Measurements from ENCODE around the gene FAM222B. TPM values are rescaled to one million over a fixed set of nuclear protein-coding genes. Genes with fewer than 3 reads are reported as not detected.
A peak's percentile ranks its signal among the peaks of the same experiment; 100 is the strongest.

FAM222B gene
- total and polyA plus RNA-seq, 2 experiments from 2014 or later: 63.7 to 78.5 TPM

GRCh38 chr17:28720247-28720996, 122.2 kb downstream of the FAM222B start (continued):
- no peak for TF ChIP-seq STAT1 (IDR thresholded peaks at IDR 0.05; ENCODE audit: unreplicated experiment)

- no peak for ATAC-seq
- Histone ChIP-seq H3K4me2 (peak overlapping the region; percentile 84), H4K20me1 (replicated peaks; ENCODE audit: insufficient read depth) (peaks cover 31% of the 10 kb centered on the region)
These were observed 123.6 kb downstream of the FAM222B start for GRCh38 chr17:28719021-28719433.

DNA sequence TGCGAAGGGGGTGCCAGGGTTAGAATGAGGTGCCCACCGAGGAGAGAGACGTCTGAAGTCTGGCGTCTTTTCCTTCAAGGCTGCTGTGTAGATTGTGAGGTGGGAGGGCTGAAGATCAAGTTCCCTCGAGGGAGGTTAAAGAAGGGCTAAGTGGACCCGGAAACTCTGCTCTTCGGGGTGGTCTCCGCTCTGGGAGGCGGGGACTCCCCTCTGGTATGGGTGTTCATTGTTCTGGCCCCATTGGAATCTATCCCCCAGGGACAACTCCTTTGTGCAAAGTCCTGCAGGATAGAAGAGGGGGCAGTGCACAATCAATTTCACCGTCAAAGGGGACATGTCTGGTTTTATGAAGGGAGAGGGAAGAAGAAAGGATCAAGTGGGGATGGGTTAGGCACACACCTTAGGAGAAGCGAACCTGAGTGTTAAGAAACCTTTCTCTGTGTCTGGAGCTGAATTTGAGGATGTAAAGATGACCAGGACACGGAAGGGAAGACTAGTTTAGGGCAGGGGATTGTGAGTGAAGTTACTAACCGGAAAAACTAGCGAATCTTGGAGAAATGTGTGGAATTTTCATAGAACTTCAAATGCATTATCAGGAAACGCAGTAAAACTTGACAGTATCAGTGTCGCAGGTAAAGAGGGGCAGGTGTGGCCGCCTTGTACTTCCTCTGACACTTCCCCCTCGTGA, 124.1 kb downstream of the FAM222B start:
- peak; percentile 68 for DNase-seq (ENCODE audit: low spot score)
- peaks cover 31% of the 10 kb centered on the region for H4K20me1 ChIP-seq (replicated peaks; ENCODE audit: insufficient read depth)
- H3K27me3 Mint-ChIP-seq (ENCODE audit: insufficient read depth, low read depth, poor library complexity): peaks cover 30% of the 10 kb centered on the region
- H3K36me3 Mint-ChIP-seq (ENCODE audit: low read depth): peaks cover 67% of the 10 kb centered on the region
- peaks cover 5% of the 10 kb centered on the region for H3K9me3 Mint-ChIP-seq
- H3K4me2 ChIP-seq: peak overlapping the region; percentile 84
- H2AFZ ChIP-seq: no peak overlapping the region
- no peaks in the 10 kb centered on the region for H3K27me3 ChIP-seq (ENCODE audit: insufficient read depth)
- peaks cover 54% of the 10 kb centered on the region for H3K79me2 ChIP-seq (replicated peaks; ENCODE audit: insufficient read depth)
- ATAC-seq: peak; percentile 5
- H3K4me3 ChIP-seq: peak overlapping the region; percentile 98
- peak overlapping the region; percentile 100 for H3K4me3 Mint-ChIP-seq
- peaks cover 56% of the 10 kb centered on the region for H3F3A ChIP-seq (replicated peaks; ENCODE audit: low read depth)
- H3K27ac Mint-ChIP-seq: peak overlapping the region; percentile 97
- H3K36me3 ChIP-seq (ENCODE audit: insufficient read depth): peaks cover 42% of the 10 kb centered on the region
- H3K4me1 ChIP-seq (ENCODE audit: insufficient read depth): peaks cover 34% of the 10 kb centered on the region
- no peaks in the 10 kb centered on the region for H3K9me2 ChIP-seq (ENCODE audit: insufficient read depth)
- H3K4me1 Mint-ChIP-seq: peaks cover 53% of the 10 kb centered on the region
- H3K27ac ChIP-seq (ENCODE audit: low read depth): peak overlapping the region; percentile 98
- TF ChIP-seq NANOG (IDR thresholded peaks at IDR 0.05; ENCODE audit: borderline replicate concordance) (peak; percentile 8; the same call in 1 of the 2 replicates), ZNF114 (CRISPR knock-in tag; IDR thresholded peaks at IDR 0.05) (no peak), EZH2 (IDR thresholded peaks at IDR 0.05; ENCODE audit: low read depth, unreplicated experiment) (no peak), CTCF (conservative IDR thresholded peaks at IDR 0.05; ENCODE audit: low read depth in 2 of 2) (no peak), ZNF331 (CRISPR knock-in tag; IDR thresholded peaks at IDR 0.05; ENCODE audit: low read depth) (no peak), STAT1 (IDR thresholded peaks at IDR 0.05; ENCODE audit: unreplicated experiment) (no peak), CREB1 (CRISPR knock-in tag; IDR thresholded peaks at IDR 0.05; ENCODE audit: low read depth) (no peak), EZH2phosphoT487 (IDR thresholded peaks at IDR 0.05; ENCODE audit: unreplicated experiment) (no peak)
- TF ChIP-seq, protein P1, sequence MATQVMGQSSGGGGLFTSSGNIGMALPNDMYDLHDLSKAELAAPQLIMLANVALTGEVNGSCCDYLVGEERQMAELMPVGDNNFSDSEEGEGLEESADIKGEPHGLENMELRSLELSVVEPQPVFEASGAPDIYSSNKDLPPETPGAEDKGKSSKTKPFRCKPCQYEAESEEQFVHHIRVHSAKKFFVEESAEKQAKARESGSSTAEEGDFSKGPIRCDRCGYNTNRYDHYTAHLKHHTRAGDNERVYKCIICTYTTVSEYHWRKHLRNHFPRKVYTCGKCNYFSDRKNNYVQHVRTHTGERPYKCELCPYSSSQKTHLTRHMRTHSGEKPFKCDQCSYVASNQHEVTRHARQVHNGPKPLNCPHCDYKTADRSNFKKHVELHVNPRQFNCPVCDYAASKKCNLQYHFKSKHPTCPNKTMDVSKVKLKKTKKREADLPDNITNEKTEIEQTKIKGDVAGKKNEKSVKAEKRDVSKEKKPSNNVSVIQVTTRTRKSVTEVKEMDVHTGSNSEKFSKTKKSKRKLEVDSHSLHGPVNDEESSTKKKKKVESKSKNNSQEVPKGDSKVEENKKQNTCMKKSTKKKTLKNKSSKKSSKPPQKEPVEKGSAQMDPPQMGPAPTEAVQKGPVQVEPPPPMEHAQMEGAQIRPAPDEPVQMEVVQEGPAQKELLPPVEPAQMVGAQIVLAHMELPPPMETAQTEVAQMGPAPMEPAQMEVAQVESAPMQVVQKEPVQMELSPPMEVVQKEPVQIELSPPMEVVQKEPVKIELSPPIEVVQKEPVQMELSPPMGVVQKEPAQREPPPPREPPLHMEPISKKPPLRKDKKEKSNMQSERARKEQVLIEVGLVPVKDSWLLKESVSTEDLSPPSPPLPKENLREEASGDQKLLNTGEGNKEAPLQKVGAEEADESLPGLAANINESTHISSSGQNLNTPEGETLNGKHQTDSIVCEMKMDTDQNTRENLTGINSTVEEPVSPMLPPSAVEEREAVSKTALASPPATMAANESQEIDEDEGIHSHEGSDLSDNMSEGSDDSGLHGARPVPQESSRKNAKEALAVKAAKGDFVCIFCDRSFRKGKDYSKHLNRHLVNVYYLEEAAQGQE (IDR thresholded peaks at IDR 0.05; ENCODE audit: unreplicated experiment): no peak

More at GRCh38 chr17:28719021-28719433, 123.6 kb downstream of the FAM222B start:
- Histone ChIP-seq H3K4me3 (peak overlapping the region; percentile 98), H2AFZ (no peak overlapping the region), H3K27ac (ENCODE audit: low read depth) (peak overlapping the region; percentile 98), H3K27me3 (ENCODE audit: insufficient read depth) (no peaks in the 10 kb centered on the region), H3K36me3 (ENCODE audit: insufficient read depth) (peaks cover 43% of the 10 kb centered on the region), H3K79me2 (replicated peaks; ENCODE audit: insufficient read depth) (peaks cover 57% of the 10 kb centered on the region), H3K4me1 (ENCODE audit: insufficient read depth) (peaks cover 39% of the 10 kb centered on the region), H3F3A (replicated peaks; ENCODE audit: low read depth) (peaks cover 56% of the 10 kb centered on the region), H3K9me2 (ENCODE audit: insufficient read depth) (no peaks in the 10 kb centered on the region)
- Mint-ChIP-seq H3K4me3 (peak overlapping the region; percentile 100), H3K27me3 (ENCODE audit: insufficient read depth, low read depth, poor library complexity) (peaks cover 28% of the 10 kb centered on the region), H3K9me3 (peaks cover 5% of the 10 kb centered on the region), H3K27ac (peak overlapping the region; percentile 100), H3K4me1 (peaks cover 58% of the 10 kb centered on the region), H3K36me3 (ENCODE audit: low read depth) (peaks cover 68% of the 10 kb centered on the region)
- DNase-seq (ENCODE audit: low spot score): no peak
- TF ChIP-seq NANOG (IDR thresholded peaks at IDR 0.05; ENCODE audit: borderline replicate concordance) (no peak), POLR2AphosphoS5 (IDR thresholded peaks at IDR 0.05; ENCODE audit: low read depth) (no peak), EZH2phosphoT487 (IDR thresholded peaks at IDR 0.05; ENCODE audit: unreplicated experiment) (no peak), ZNF114 (CRISPR knock-in tag; IDR thresholded peaks at IDR 0.05) (no peak), ZNF331 (CRISPR knock-in tag; IDR thresholded peaks at IDR 0.05; ENCODE audit: low read depth) (no peak), CREB1 (CRISPR knock-in tag; IDR thresholded peaks at IDR 0.05; ENCODE audit: low read depth) (no peak)
